ENCODE results near the gene ANKRD40. TPM values are rescaled to one million over a fixed set of nuclear protein-coding genes. Genes with fewer than 3 reads are reported as not detected.

Gene ANKRD40
- total and polyA plus RNA-seq, 10 of the 15 experiments (the other 5 are each of a cell fraction or from before 2014, with no cell fraction given), result 5.9 to 21.7 (median 14.8) TPM

GRCh38 chr17:50697663-50698272 is 9.9 kb downstream of the ANKRD40 start:
- no peaks in the 10 kb centered on the region for H3K9me3 ChIP-seq (replicated peaks; ENCODE audit: control insufficient read depth, insufficient read depth, low read length)
- no peak overlapping the region for H2AFZ ChIP-seq (ENCODE audit: control insufficient read depth, low read depth, low read length)
- no peak overlapping the region for H3K27ac ChIP-seq (ENCODE audit: control insufficient read depth, insufficient read depth)
- TF ChIP-seq SPI1 (IDR thresholded peaks at IDR 0.05; ENCODE audit: borderline replicate concordance, insufficient read depth, low read depth, low read length) (peak; percentile 52; the same call in 1 of the 2 replicates), MTA2 (IDR thresholded peaks at IDR 0.05; ENCODE audit: low read depth) (no peak)
- peaks cover 13% of the 10 kb centered on the region for H3K4me1 ChIP-seq (ENCODE audit: control insufficient read depth, insufficient read depth, low read length)
- BruUV-seq (replicated peaks), result no TSS peak
- intact Hi-C loops (cut with micrococcal nuclease; ENCODE audit: unreplicated experiment), result no loop called here
- no peak overlapping the region for H3K4me2 ChIP-seq (ENCODE audit: control insufficient read depth, insufficient read depth)
- SMC1A ChIA-PET (ENCODE audit: uncharacterized antibody, unreplicated experiment), result interaction anchor here (0.8 to 6.0 kb wide), 2 partner anchors 36 to 68 kb away, joined by 3 to 90 read pairs; no protein-coding TSS in a partner anchor
- no peak overlapping the region for H3K9ac ChIP-seq (ENCODE audit: control insufficient read depth, insufficient read depth, low read length)
- POLR2A ChIA-PET, result interaction anchor here (1.8 kb wide), 1 partner anchor 67 kb away, joined by 4 read pairs; no protein-coding TSS in a partner anchor
- ATAC-seq (no peak), DNase-seq (ENCODE audit: low read depth, low spot score) (no peak), FAIRE-seq (no peak)
- H3K36me3 ChIP-seq (ENCODE audit: control insufficient read depth in 2 of 2, insufficient read depth in 2 of 2, low read length in 1 of 2), result peaks cover 10 to 30% of the 10 kb centered on the region in 2 experiments
- CTCF ChIA-PET, result interaction anchor here (0.8 to 8.2 kb wide), 8 partner anchors 8 to 218 kb away, joined by 3 to 211 read pairs (median 6); partner anchors contain the start of genes ABCC3 and RSAD1
- in situ Hi-C loops (cut with MboI), result loop anchor here (5.0 kb wide), 1 partner anchor 150 kb away; the partner anchor contains the start of gene SPATA20
- no peaks in the 10 kb centered on the region for H3K27me3 ChIP-seq (replicated peaks in 1 of 2; ENCODE audit: control insufficient read depth in 2 of 2, insufficient read depth in 2 of 2, low read length in 1 of 2)
- no peaks in the 10 kb centered on the region; the same call in 1 of the 2 replicates for H3K79me2 ChIP-seq (ENCODE audit: control insufficient read depth, insufficient read depth, low read length)
- H4K20me1 ChIP-seq (ENCODE audit: control insufficient read depth, insufficient read depth), result no peaks in the 10 kb centered on the region
- WGBS (ENCODE audit: insufficient coverage, insufficient replicate concordance, low lambda C conversion rate, missing lambda C conversion rate), result 98% methylated on average over 3 of the region's 3 CpGs
- RAD21 ChIA-PET (ENCODE audit: unreplicated experiment), result interaction anchor here (1.0 to 5.5 kb wide), 4 partner anchors 59 to 218 kb away, joined by 3 to 34 read pairs (median 4); no protein-coding TSS in a partner anchor
- H3K4me3 ChIP-seq, result no peak overlapping the region

GRCh38 chr17:50697062-50697461 is 10.7 kb downstream of the ANKRD40 start:
- TF ChIP-seq BACH1 (IDR thresholded peaks at IDR 0.05; ENCODE audit: borderline replicate concordance) (no peak), CEBPZ (IDR thresholded peaks at IDR 0.05; ENCODE audit: low read depth, low read length) (no peak), POLR2A (IDR thresholded peaks at IDR 0.05; ENCODE audit: low read depth, low read length) (no peak), LARP7 (IDR thresholded peaks at IDR 0.05) (no peak), NR2C1 (IDR thresholded peaks at IDR 0.05) (no peak), USF1 (IDR thresholded peaks at IDR 0.05; ENCODE audit: borderline replicate concordance, extremely low read length, insufficient read depth, low read depth, low read length) (no peak), KLF5 (IDR thresholded peaks at IDR 0.05; ENCODE audit: partially characterized antibody) (no peak)
- Histone ChIP-seq H2AFZ (ENCODE audit: control insufficient read depth, low read depth, low read length) (no peak overlapping the region), H4K20me1 (ENCODE audit: control insufficient read depth, insufficient read depth) (no peaks in the 10 kb centered on the region), H3K27ac (ENCODE audit: control insufficient read depth, insufficient read depth) (no peak overlapping the region), H3K9me3 (replicated peaks; ENCODE audit: control insufficient read depth, insufficient read depth, low read length) (no peaks in the 10 kb centered on the region), H3K4me2 (ENCODE audit: control insufficient read depth, insufficient read depth) (no peak overlapping the region), H3K27me3 (replicated peaks in 1 of 2; ENCODE audit: control insufficient read depth in 2 of 2, insufficient read depth in 2 of 2, low read length in 1 of 2) (no peaks in the 10 kb centered on the region), H3K79me2 (ENCODE audit: control insufficient read depth, insufficient read depth, low read length) (no peaks in the 10 kb centered on the region; the same call in 1 of the 2 replicates), H3K9ac (ENCODE audit: control insufficient read depth, insufficient read depth, low read length) (no peak overlapping the region), H3K36me3 (ENCODE audit: control insufficient read depth in 2 of 2, insufficient read depth in 2 of 2, low read length in 1 of 2) (peaks cover 10 to 30% of the 10 kb centered on the region in 2 experiments), H3K4me1 (ENCODE audit: control insufficient read depth, insufficient read depth, low read length) (peaks cover 13% of the 10 kb centered on the region), H3K4me3 (no peak overlapping the region)
- ATAC-seq (no peak), DNase-seq (ENCODE audit: low read depth, low spot score) (no peak), FAIRE-seq (no peak)
- SMC1A ChIA-PET (ENCODE audit: uncharacterized antibody, unreplicated experiment), result interaction anchor here (0.6 to 6.0 kb wide), 5 partner anchors 25 to 87 kb away, joined by 3 to 90 read pairs (median 3); no protein-coding TSS in a partner anchor
- intact Hi-C loops (cut with micrococcal nuclease; ENCODE audit: unreplicated experiment), result no loop called here
- 97% methylated on average over 3 of the region's 3 CpGs for WGBS (ENCODE audit: insufficient coverage, insufficient replicate concordance, low lambda C conversion rate, missing lambda C conversion rate)
- CTCF ChIA-PET, result interaction anchor here (0.8 to 8.2 kb wide), 9 partner anchors 9 to 301 kb away, joined by 3 to 211 read pairs (median 4); partner anchors contain the start of genes ABCC3 and RSAD1
- in situ Hi-C loops (cut with MboI), result loop anchor here (5.0 kb wide), 1 partner anchor 150 kb away; the partner anchor contains the start of gene SPATA20
- no TSS peak for BruUV-seq (replicated peaks)
- RAD21 ChIA-PET (ENCODE audit: unreplicated experiment), result interaction anchor here (0.8 to 5.5 kb wide), 6 partner anchors 13 to 218 kb away, joined by 3 to 34 read pairs (median 3); no protein-coding TSS in a partner anchor
- POLR2A ChIA-PET, result interaction anchor here (1.8 kb wide), 1 partner anchor 67 kb away, joined by 4 read pairs; no protein-coding TSS in a partner anchor
